K562 (cell line): Measurements from ENCODE around the gene ZBTB44. TPM values are rescaled to one million over a fixed set of nuclear protein-coding genes. Genes with fewer than 3 reads are reported as not detected.
A peak's percentile ranks its signal among the peaks of the same experiment; 100 is the strongest.

Experiments
- ATF3 ChIP-seq, 2 experiments: fragments of 450-650 bp in 1 of 2; sonication (generic) in 1 of 2; formaldehyde crosslinking in 1 of 2; IDR thresholded peaks in 1 of 2; conservative IDR thresholded peaks in 1 of 2; 2 replicates each; pipeline versions ENCODE4 v1.6.1 to v1.8.1; 2016 to 2023; ENCODE audit warnings: mild to moderate bottlenecking in 2 of 2, moderate library complexity in 2 of 2, inconsistent platforms in 1 of 2, missing genetic modification reagents in 1 of 2
- BMI1 ChIP-seq: fragments of 150-350 bp; IDR thresholded peaks from 2 replicates; pipeline ENCODE4 v1.6.1; 2014; ENCODE audit warnings: low read length
- EZH2 ChIP-seq: IDR thresholded peaks from 2 replicates; pipeline ENCODE4 v1.6.1; 2012; ENCODE audit warnings: low read depth, mild to moderate bottlenecking, inconsistent platforms, low read length, borderline replicate concordance
- FOXJ2 ChIP-seq: fragments of 200-800 bp; sonication (Bioruptor generic); IDR thresholded peaks from 2 replicates; pipeline ENCODE4 v1.6.1; 2016; ENCODE audit warnings: missing genetic modification characterization, missing compliant biosample characterization
- HDAC6 ChIP-seq: IDR thresholded peaks from 2 replicates; pipeline ENCODE4 v1.6.1; 2012; ENCODE audit warnings: low read depth, mild to moderate bottlenecking, control low read depth, inconsistent platforms, low read length, moderate library complexity
- MEIS2 ChIP-seq: fragments of 450-650 bp; IDR thresholded peaks from 2 replicates; pipeline ENCODE4 v1.6.1; 2014; ENCODE audit warnings: mild to moderate bottlenecking; ENCODE audit not compliant: partially characterized antibody
- MGA ChIP-seq: fragments of 450-650 bp; IDR thresholded peaks from 2 replicates; pipeline ENCODE4 v1.6.1; 2016; ENCODE audit warnings: mild to moderate bottlenecking, moderate library complexity
- MYC ChIP-seq, 2 experiments: fragments of 250-450 bp in 1 of 2; sonication (Bioruptor Pico) in 1 of 2; IDR thresholded peaks; 2 replicates each; pipeline versions ENCODE4 v1.5.1 to v1.6.1; 2012 to 2021; ENCODE audit warnings: low read depth in 2 of 2, borderline replicate concordance in 1 of 2, improper control_type of control experiment in 1 of 2, low read length in 1 of 2, mild to moderate bottlenecking in 1 of 2, moderate library complexity in 1 of 2
- NCOR1 ChIP-seq: fragments of 450-650 bp; IDR thresholded peaks from 2 replicates; pipeline ENCODE4 v1.6.1; 2016; ENCODE audit warnings: mild to moderate bottlenecking, moderate library complexity
- NFIC ChIP-seq: fragments of 450-650 bp; IDR thresholded peaks from 2 replicates; pipeline ENCODE4 v1.6.1; 2017; ENCODE audit warnings: mild to moderate bottlenecking, inconsistent platforms
- POLR2AphosphoS2 ChIP-seq: IDR thresholded peaks from 2 replicates; pipeline ENCODE4 v1.6.1; 2012; ENCODE audit warnings: low read length, improper control_type of control experiment
- POLR2G ChIP-seq: fragments of 200-400 bp; formaldehyde crosslinking; IDR thresholded peaks from 2 replicates; pipeline ENCODE4 v1.6.1; 2017; ENCODE audit warnings: low read depth, mild to moderate bottlenecking, antibody characterized with exemption, low read length, moderate library complexity
- SMARCE1 ChIP-seq: fragments of 450-650 bp; IDR thresholded peaks from 2 replicates; pipeline ENCODE4 v1.7.1; 2016; ENCODE audit warnings: mild to moderate bottlenecking
- TAL1 ChIP-seq: fragments of 450-650 bp; IDR thresholded peaks from 2 replicates; pipeline ENCODE4 v1.6.1; 2016; ENCODE audit warnings: mild to moderate bottlenecking
- ZNF143 ChIP-seq: sonication (generic); formaldehyde crosslinking; IDR thresholded peaks from 2 replicates; pipeline ENCODE4 v1.9.0; 2022; ENCODE audit warnings: mild to moderate bottlenecking, missing genetic modification reagents
- ZNF347 ChIP-seq: fragments of 450-650 bp; formaldehyde crosslinking; IDR thresholded peaks from 2 replicates; pipeline ENCODE4 v1.4.0; 2020; ENCODE audit warnings: low read depth, mild to moderate bottlenecking, moderate library complexity
- ZNF707 ChIP-seq: fragments of 250-450 bp; sonication (Bioruptor Pico); conservative IDR thresholded peaks from 2 replicates; pipeline ENCODE4 v1.8.0; 2022; ENCODE audit warnings: inconsistent platforms, mild to moderate bottlenecking, moderate library complexity
- ZZZ3 ChIP-seq: fragments of 450-650 bp; IDR thresholded peaks from 2 replicates; pipeline ENCODE4 v1.6.1; 2016; ENCODE audit warnings: antibody characterized with exemption, mild to moderate bottlenecking, moderate library complexity
- polyA plus RNA-seq, 8 experiments: library from polyadenylated mRNA; depleted of rRNA in 4 of 8; stranded (reverse) in 5 of 8; unstranded in 3 of 8; fragments of >200 nt; fragmentation: Nextera tagmentation in 2 of 8; fragmentation: Illumina TruSeq in 1 of 8; extraction: Ambion mirVana in 2 of 8; extraction: Trizol in 1 of 8; gene quantifications; 2 replicates each; pipeline versions ENCODE4 v1.2.1 to v1.2.3, GENCODE V29; 2011 to 2014; ENCODE audit warnings: inconsistent platforms in 1 of 8, missing spikeins in 1 of 8
- total RNA-seq, 7 experiments: library from RNA; depleted of rRNA in 6 of 7; stranded (reverse); fragments of >200 nt in 6 of 7; fragmentation: Illumina TruSeq in 2 of 7; extraction: Trizol in 2 of 7; gene quantifications; 2 replicates each; pipeline versions ENCODE4 v1.2.1 to v1.2.3, GENCODE V29; 2011 to 2021; ENCODE audit warnings: low replicate concordance in 1 of 7

ZBTB44 gene
- total and polyA plus RNA-seq, 9 of the 15 experiments (the other 6 are each of a cell fraction or from before 2014, with no cell fraction given): 4.7 to 27.1 (median 17.3) TPM

- TF ChIP-seq MGA (no peak), FOXJ2 (tag) (no peak), TAL1 (peak; percentile 75), NCOR1 (peak; percentile 71), HDAC6 (no peak), ZNF347 (CRISPR knock-in tag) (no peak), POLR2AphosphoS2 (no peak), EZH2 (no peak), MYC (IDR thresholded peaks at IDR 0.05; ENCODE audit: low read depth, low read length) (0 out of 2 replicates have a peak, but pooled peaks have one; percentile 20), MYC (CRISPR knock-in tag; IDR thresholded peaks at IDR 0.05; ENCODE audit: borderline replicate concordance, low read depth) (no peak), ATF3 (IDR thresholded peaks at IDR 0.05) (no peak), ATF3 (CRISPR knock-in tag; conservative IDR thresholded peaks at IDR 0.05) (no peak), BMI1 (no peak), ZNF143 (CRISPR knock-in tag) (no peak), NFIC (0 out of 2 replicates have a peak, but pooled peaks have one; percentile 26), ZNF707 (CRISPR knock-in tag) (no peak), MEIS2 (peak; percentile 78), POLR2G (no peak), SMARCE1 (peak; percentile 67), ZZZ3 (no peak)
Measured at GRCh38 chr11:130308886-130309285, 5.8 kb downstream of the ZBTB44 start (continued).
